Esophagus squamous epithelium (tissue), 5 donors: Measurements from ENCODE around the gene ST6GALNAC3. TPM values are rescaled to one million over a fixed set of nuclear protein-coding genes. Genes with fewer than 3 reads are reported as not detected.

ENCODE experiments used
- DNase-seq: peaks from one replicate; lab custom pipeline; 2025; lab: John Stamatoyannopoulos, UW
- H3K27ac ChIP-seq, 4 donors: fragments of 200-600 bp; sonication (generic); one replicate each; pipeline ENCODE4 v1.5.1; 2016 to 2019; ENCODE audit warnings: mild to moderate bottlenecking in 1 of 4
- H3K27me3 ChIP-seq, 4 donors: fragments of 200-600 bp; sonication (generic); 1 replicate in 3 of 4; 2 replicates in 1 of 4; pipeline versions ENCODE4 v1.5.1 to v1.6.0; 2017 to 2021; ENCODE audit warnings: antibody characterized with exemption in 1 of 4
- H3K36me3 ChIP-seq, 3 donors: fragments of 200-600 bp; sonication (generic); one replicate each; pipeline ENCODE4 v1.5.1; 2016 to 2019
- H3K4me1 ChIP-seq, 3 donors: fragments of 200-600 bp; sonication (generic); one replicate each; pipeline ENCODE4 v1.5.1; 2017 to 2019
- H3K4me3 ChIP-seq, 4 donors: fragments of 200-600 bp; sonication (generic); 1 replicate in 3 of 4; 2 replicates in 1 of 4; pipeline ENCODE4 v1.5.1; 2016 to 2019; ENCODE audit warnings: mild to moderate bottlenecking in 2 of 4, moderate library complexity in 1 of 4
- H3K9me3 ChIP-seq, 3 donors: fragments of 200-600 bp; sonication (generic); one replicate each; pipeline ENCODE4 v1.5.1; 2016 to 2019
- CTCF ChIP-seq, 6 experiments: fragments of 450-650 bp in 4 of 6; fragments of 200-600 bp in 2 of 6; sonication (generic) in 2 of 6; IDR thresholded peaks; one replicate each; pipeline ENCODE4 v1.5.1; 2016 to 2019; ENCODE audit warnings: antibody characterized with exemption in 6 of 6, mild to moderate bottlenecking in 4 of 6, moderate library complexity in 4 of 6
- POLR2A ChIP-seq, 4 donors: fragments of 450-650 bp; IDR thresholded peaks; one replicate each; pipeline ENCODE4 v1.6.1; 2017; ENCODE audit warnings: antibody characterized with exemption in 4 of 4, mild to moderate bottlenecking in 4 of 4, moderate library complexity in 3 of 4
- WGBS, 2 donors: methylation state at CpG; one replicate each; pipeline ENCODE4 v1.1.5; 2018; 5-methylcytosine and 5-hydroxymethylcytosine counted together
- intact Hi-C: fragments of 100-400 bp; cut with DNase I; formaldehyde crosslinking; loops from one replicate; pipeline ENCODE4 v1.15.0; 2022
- total RNA-seq, 4 donors: library from RNA; depleted of rRNA; stranded (reverse); fragments of >200 nt; gene quantifications; one replicate each; pipeline ENCODE4 v1.1.0, GENCODE V29; 2016
- donor health status: DM: yes; HTN: yes; CAD: no.

The ST6GALNAC3 gene
- total RNA-seq, 4 donors from 2014 or later, result 0.27 to 4.3 (median 2.2) TPM

- Histone ChIP-seq H3K27me3 (no peaks in the 10 kb centered on the region), H3K36me3 (no peaks in the 10 kb centered on the region), H3K27ac (no peak overlapping the region), H3K4me3 (no peak overlapping the region), H3K9me3 (no peaks in the 10 kb centered on the region), H3K4me1 (no peaks in the 10 kb centered on the region)
- WGBS, 2 donors, result 61 to 78% methylated on average over 4 of the region's 4 CpGs
- TF ChIP-seq CTCF (IDR thresholded peaks at IDR 0.05) (no peak), POLR2A (IDR thresholded peaks at IDR 0.05) (no peak)
- no peak for DNase-seq
- intact Hi-C loops, result no loop called here
Observed at GRCh38 chr1:76343356-76343755, 268.8 kb downstream of the ST6GALNAC3 start.

- H3K36me3 ChIP-seq, result no peaks in the 10 kb centered on the region
- H3K27me3 ChIP-seq, result no peaks in the 10 kb centered on the region
- H3K27ac ChIP-seq, result no peak overlapping the region
- no peaks in the 10 kb centered on the region for H3K4me1 ChIP-seq
- intact Hi-C loops, result no loop called here
- no peaks in the 10 kb centered on the region for H3K9me3 ChIP-seq
- TF ChIP-seq CTCF (IDR thresholded peaks at IDR 0.05) (no peak), POLR2A (IDR thresholded peaks at IDR 0.05) (no peak)
- DNase-seq, result no peak
- 65 to 75% methylated on average over 3 of the region's 3 CpGs for WGBS, 2 donors
- no peak overlapping the region for H3K4me3 ChIP-seq
Observed at GRCh38 chr1:76351655-76352054, 277.1 kb downstream of the ST6GALNAC3 start.

- TF ChIP-seq CTCF (IDR thresholded peaks at IDR 0.05), result no peak
- no peak for TF ChIP-seq POLR2A (IDR thresholded peaks at IDR 0.05)
- Histone ChIP-seq H3K4me1 (no peaks in the 10 kb centered on the region), H3K9me3 (no peaks in the 10 kb centered on the region), H3K27me3 (no peaks in the 10 kb centered on the region), H3K27ac (no peak overlapping the region), H3K4me3 (no peak overlapping the region), H3K36me3 (no peaks in the 10 kb centered on the region)
- DNase-seq, result no peak
- intact Hi-C loops, result no loop called here
- 79 to 86% methylated on average over 5 of the region's 5 CpGs for WGBS, 2 donors
Observed at GRCh38 chr1:76352741-76353435, 278.3 kb downstream of the ST6GALNAC3 start.

- DNase-seq, result no peak
- Histone ChIP-seq H3K36me3 (no peaks in the 10 kb centered on the region), H3K27ac (no peak overlapping the region), H3K4me3 (no peak overlapping the region), H3K9me3 (no peaks in the 10 kb centered on the region), H3K4me1 (no peaks in the 10 kb centered on the region), H3K27me3 (no peaks in the 10 kb centered on the region)
- WGBS, 2 donors, result 92 to 100% methylated on average over 3 of the region's 3 CpGs
- TF ChIP-seq POLR2A (IDR thresholded peaks at IDR 0.05), result no peak
- no peak for TF ChIP-seq CTCF (IDR thresholded peaks at IDR 0.05)
- intact Hi-C loops, result no loop called here
Observed at GRCh38 chr1:76354236-76354635, 279.7 kb downstream of the ST6GALNAC3 start.

- Histone ChIP-seq H3K36me3 (no peaks in the 10 kb centered on the region), H3K4me3 (no peak overlapping the region), H3K9me3 (no peaks in the 10 kb centered on the region), H3K27me3 (no peaks in the 10 kb centered on the region), H3K4me1 (no peaks in the 10 kb centered on the region), H3K27ac (no peak overlapping the region)
- WGBS, 2 donors, result 50 to 67% methylated on average over 1 of the region's 1 CpG
- no peak for TF ChIP-seq POLR2A (IDR thresholded peaks at IDR 0.05)
- no peak for TF ChIP-seq CTCF (IDR thresholded peaks at IDR 0.05)
- DNase-seq, result no peak
- intact Hi-C loops, result no loop called here
Observed at GRCh38 chr1:76366726-76367125, 292.2 kb downstream of the ST6GALNAC3 start.
